Measurements from ENCODE around the gene GABRG3. TPM values are rescaled to one million over a fixed set of nuclear protein-coding genes. Genes with fewer than 3 reads are reported as not detected.

GABRG3 gene
- total RNA-seq, 4 donors from 2014 or later: not detected

GRCh38 chr15:27583651-27584050, 612.7 kb downstream of the GABRG3 start:
- Histone ChIP-seq H3K27me3 (peaks cover 0 to 6% (median 0%) of the 10 kb centered on the region in 4 donors), H3K9me3 (no peaks in the 10 kb centered on the region), H3K4me3 (no peak overlapping the region), H3K27ac (replicated peaks in 1 of 4) (no peak overlapping the region), H3K4me1 (no peaks in the 10 kb centered on the region), H3K36me3 (no peaks in the 10 kb centered on the region)
- DNase-seq (ENCODE audit: extremely low spot score): no peak
- TF ChIP-seq POLR2AphosphoS5 (IDR thresholded peaks at IDR 0.05) (no peak), POLR2A (IDR thresholded peaks at IDR 0.05; ENCODE audit: low read depth) (no peak), EP300 (IDR thresholded peaks at IDR 0.05) (no peak), CTCF (IDR thresholded peaks at IDR 0.05) (no peak)
- intact Hi-C loops (cut with DNase I): no loop called here
- 48% methylated on average over 1 of the region's 1 CpG for WGBS

- DNase-seq (ENCODE audit: extremely low spot score): no peak
- H3K4me3 ChIP-seq: no peak overlapping the region
- WGBS: 62% methylated on average over 6 of the region's 6 CpGs
- H3K36me3 ChIP-seq: no peaks in the 10 kb centered on the region
- H3K9me3 ChIP-seq: no peaks in the 10 kb centered on the region
- intact Hi-C loops (cut with DNase I): no loop called here
- no peaks in the 10 kb centered on the region for H3K4me1 ChIP-seq
- H3K27me3 ChIP-seq: peaks cover 0 to 6% (median 0%) of the 10 kb centered on the region in 4 donors
- no peak overlapping the region for H3K27ac ChIP-seq (replicated peaks in 1 of 4)
- TF ChIP-seq CTCF (IDR thresholded peaks at IDR 0.05) (no peak), POLR2AphosphoS5 (IDR thresholded peaks at IDR 0.05) (no peak), EP300 (IDR thresholded peaks at IDR 0.05) (no peak), POLR2A (IDR thresholded peaks at IDR 0.05; ENCODE audit: low read depth) (no peak)
Measured at GRCh38 chr15:27585041-27585640, 614.2 kb downstream of the GABRG3 start.

GRCh38 chr15:27587810-27588209, 616.8 kb downstream of the GABRG3 start:
- intact Hi-C loops (cut with DNase I): no loop called here
- no peak overlapping the region for H3K4me3 ChIP-seq

GRCh38 chr15:27589260-27589659, 618.3 kb downstream of the GABRG3 start:
- Histone ChIP-seq H3K36me3 (no peaks in the 10 kb centered on the region), H3K27ac (replicated peaks in 1 of 4) (no peak overlapping the region), H3K4me1 (no peaks in the 10 kb centered on the region), H3K4me3 (no peak overlapping the region), H3K27me3 (peaks cover 0 to 6% (median 0%) of the 10 kb centered on the region in 4 donors), H3K9me3 (no peaks in the 10 kb centered on the region)
- TF ChIP-seq POLR2A (IDR thresholded peaks at IDR 0.05; ENCODE audit: low read depth): no peak
- no peak for TF ChIP-seq EP300 (IDR thresholded peaks at IDR 0.05)
- TF ChIP-seq CTCF (IDR thresholded peaks at IDR 0.05): no peak
- TF ChIP-seq POLR2AphosphoS5 (IDR thresholded peaks at IDR 0.05): no peak
- WGBS: 79% methylated on average over 9 of the region's 9 CpGs
- intact Hi-C loops (cut with DNase I): no loop called here
- peak; percentile 77 for DNase-seq (ENCODE audit: extremely low spot score)

More at GRCh38 chr15:27587810-27588209, 616.8 kb downstream of the GABRG3 start:
- Histone ChIP-seq H3K36me3 (no peaks in the 10 kb centered on the region), H3K9me3 (no peaks in the 10 kb centered on the region), H3K4me1 (no peaks in the 10 kb centered on the region), H3K27ac (replicated peaks in 1 of 4) (no peak overlapping the region), H3K27me3 (peaks cover 0 to 6% (median 0%) of the 10 kb centered on the region in 4 donors)
- 33% methylated on average over 14 of the region's 14 CpGs for WGBS
- peak; percentile 72 for DNase-seq (ENCODE audit: extremely low spot score)
- TF ChIP-seq CTCF (IDR thresholded peaks at IDR 0.05): no peak

GRCh38 chr15:27589782-27590181, 618.8 kb downstream of the GABRG3 start:
- Histone ChIP-seq H3K4me1 (no peaks in the 10 kb centered on the region), H3K27me3 (peaks cover 0 to 6% (median 0%) of the 10 kb centered on the region in 4 donors), H3K27ac (replicated peaks in 1 of 4) (no peak overlapping the region), H3K4me3 (no peak overlapping the region), H3K36me3 (no peaks in the 10 kb centered on the region), H3K9me3 (no peaks in the 10 kb centered on the region)
- intact Hi-C loops (cut with DNase I): no loop called here
- 100% methylated on average over 1 of the region's 1 CpG for WGBS
- DNase-seq (ENCODE audit: extremely low spot score): no peak
- TF ChIP-seq POLR2A (IDR thresholded peaks at IDR 0.05; ENCODE audit: low read depth) (no peak), POLR2AphosphoS5 (IDR thresholded peaks at IDR 0.05) (no peak), EP300 (IDR thresholded peaks at IDR 0.05) (no peak)

Small RNAs within 50 kb of the gene (small RNA-seq; reads per million reads assigned to genes)
- gene RNA5SP391 (0 reads per million in 3 donors), gene SERPINE4P (0 reads per million in 3 donors)

Other genes with a start within 250 kb of the GABRG3 start
- gene GABRB3, start 198.1 kb upstream of the GABRG3 start, total RNA-seq: 1 to 10 TPM; 3.0 to 7.9 (median 4.2) TPM
- 100 to 1,000 TPM in 1 of 4 donors, 10 to 100 TPM in 3; 10.3 to 103 (median 38.0) TPM for gene GABRA5, start 104.1 kb upstream of the GABRG3 start, total RNA-seq